SU-DHL-6 (cell line): ENCODE data around the gene PRSS56.
A peak's percentile ranks its signal among the peaks of the same experiment; 100 is the strongest.

Source experiments
- EZH2phosphoT487 ChIP-seq: fragments of 200-600 bp; sonication (generic), shearing (Covaris generic); conservative IDR thresholded peaks from 2 replicates; pipeline ENCODE4 v1.6.1; 2018; ENCODE audit warnings: mild to moderate bottlenecking, antibody characterized with exemption, low read length, moderate library complexity, mixed read lengths
- TF ChIP-seq, protein P1 (sequence below): fragments of 200-600 bp; sonication (generic); IDR thresholded peaks from one replicate; pipeline ENCODE4 v1.5.1; 2017; ENCODE audit warnings: antibody characterized with exemption, mild to moderate bottlenecking, low read length, moderate library complexity; ENCODE audit not compliant: insufficient read depth, poor library complexity, severe bottlenecking

DNA sequence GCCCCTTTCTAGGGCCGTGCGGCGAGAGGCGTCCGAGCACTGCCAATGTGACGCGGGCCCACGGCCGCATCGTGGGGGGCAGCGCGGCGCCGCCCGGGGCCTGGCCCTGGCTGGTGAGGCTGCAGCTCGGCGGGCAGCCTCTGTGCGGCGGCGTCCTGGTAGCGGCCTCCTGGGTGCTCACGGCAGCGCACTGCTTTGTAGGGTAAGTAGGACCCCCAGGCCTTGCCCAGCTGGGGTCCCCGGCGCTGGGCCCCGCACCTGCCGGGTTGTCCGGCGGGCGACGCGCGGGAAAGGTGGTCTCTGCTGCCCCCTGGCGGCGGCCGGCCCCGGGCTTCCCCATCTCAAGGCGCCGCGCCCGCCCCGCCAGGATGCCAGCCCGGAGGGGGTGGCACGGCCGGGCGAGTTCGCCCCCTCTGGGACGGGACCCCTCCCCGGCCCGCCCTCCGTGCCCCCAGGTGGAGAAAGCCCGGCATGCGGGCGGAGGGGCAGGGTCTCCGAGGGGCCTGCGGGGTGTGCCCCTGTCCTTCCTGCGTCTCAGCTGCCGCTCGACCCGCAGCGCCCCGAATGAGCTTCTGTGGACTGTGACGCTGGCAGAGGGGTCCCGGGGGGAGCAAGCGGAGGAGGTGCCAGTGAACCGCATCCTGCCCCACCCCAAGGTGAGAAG is 1.9 kb downstream of the PRSS56 start:
- TF ChIP-seq, protein P1, sequence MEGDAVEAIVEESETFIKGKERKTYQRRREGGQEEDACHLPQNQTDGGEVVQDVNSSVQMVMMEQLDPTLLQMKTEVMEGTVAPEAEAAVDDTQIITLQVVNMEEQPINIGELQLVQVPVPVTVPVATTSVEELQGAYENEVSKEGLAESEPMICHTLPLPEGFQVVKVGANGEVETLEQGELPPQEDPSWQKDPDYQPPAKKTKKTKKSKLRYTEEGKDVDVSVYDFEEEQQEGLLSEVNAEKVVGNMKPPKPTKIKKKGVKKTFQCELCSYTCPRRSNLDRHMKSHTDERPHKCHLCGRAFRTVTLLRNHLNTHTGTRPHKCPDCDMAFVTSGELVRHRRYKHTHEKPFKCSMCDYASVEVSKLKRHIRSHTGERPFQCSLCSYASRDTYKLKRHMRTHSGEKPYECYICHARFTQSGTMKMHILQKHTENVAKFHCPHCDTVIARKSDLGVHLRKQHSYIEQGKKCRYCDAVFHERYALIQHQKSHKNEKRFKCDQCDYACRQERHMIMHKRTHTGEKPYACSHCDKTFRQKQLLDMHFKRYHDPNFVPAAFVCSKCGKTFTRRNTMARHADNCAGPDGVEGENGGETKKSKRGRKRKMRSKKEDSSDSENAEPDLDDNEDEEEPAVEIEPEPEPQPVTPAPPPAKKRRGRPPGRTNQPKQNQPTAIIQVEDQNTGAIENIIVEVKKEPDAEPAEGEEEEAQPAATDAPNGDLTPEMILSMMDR = peak; percentile 47
- TF ChIP-seq EZH2phosphoT487 = no peak
